GM19238 (cell line): ENCODE data around the gene BCL2L15.

Source experiments
- DNase-seq: peaks from one replicate; pipeline ENCODE4 v3.0.0; 2011; ENCODE audit warnings: low spot score; ENCODE audit not compliant: insufficient read length

The BCL2L15 gene

DNA sequence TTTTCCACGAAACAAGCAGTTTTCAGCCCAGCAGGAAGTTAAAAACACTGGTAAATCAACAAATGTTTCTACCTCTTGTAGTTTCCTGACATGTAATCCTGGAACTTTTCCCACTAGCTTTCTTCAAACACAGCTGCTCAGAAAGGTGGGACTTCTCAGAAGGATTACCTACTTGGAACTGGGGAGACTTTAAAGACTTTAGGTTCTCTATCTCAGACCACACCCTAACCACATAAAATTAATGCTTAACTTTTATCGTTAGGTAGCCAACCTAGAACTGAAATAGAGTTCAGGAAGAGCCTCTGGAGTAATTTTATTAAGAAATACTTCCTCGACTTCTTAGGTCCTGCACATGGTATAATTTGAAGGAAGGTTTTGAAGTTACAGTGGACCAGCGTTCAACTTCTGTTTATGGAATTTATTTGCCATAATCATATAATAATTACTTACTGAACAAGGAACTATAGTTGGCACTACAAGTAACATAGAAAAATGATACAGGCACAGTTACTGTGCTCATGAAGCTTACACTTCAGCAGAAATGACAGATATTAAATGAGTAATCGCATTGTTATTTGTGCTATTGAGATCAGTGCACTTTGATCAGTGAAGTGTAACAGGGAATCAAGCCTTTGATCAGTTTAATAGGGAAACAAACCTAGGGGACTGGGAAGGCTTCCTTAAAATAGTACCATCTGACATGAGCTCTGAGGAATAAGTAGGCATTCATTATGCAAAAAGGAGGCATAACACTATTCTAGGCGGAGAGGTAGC, at the start of gene BCL2L15:
Gene BCL2L15, minus strand, starts transcription at position 180 of the 774 bp plus-strand sequence. CDS start 206 bp downstream, outside the sequence.
- no peak for DNase-seq

DNA sequence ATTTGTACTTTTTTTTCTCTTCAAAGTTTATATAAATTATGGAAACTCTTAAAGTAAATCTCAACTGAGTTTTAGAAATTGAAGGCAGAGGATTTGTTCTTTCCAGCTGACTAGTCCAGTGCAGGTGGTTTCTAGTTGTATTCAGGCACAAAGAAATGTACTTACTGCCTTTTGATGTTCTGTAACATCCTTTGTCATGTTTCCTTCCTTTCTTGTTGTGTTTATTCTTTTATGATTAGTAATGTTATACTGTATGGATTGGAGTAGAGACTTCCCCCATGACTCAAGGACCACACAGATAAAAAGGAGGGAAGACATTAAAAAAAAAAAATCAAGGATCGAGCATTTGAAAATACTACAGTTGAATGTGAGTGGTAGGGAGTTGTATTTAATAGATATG, 49.8 kb upstream of the BCL2L15 start:
- DNase-seq = no peak

DNA sequence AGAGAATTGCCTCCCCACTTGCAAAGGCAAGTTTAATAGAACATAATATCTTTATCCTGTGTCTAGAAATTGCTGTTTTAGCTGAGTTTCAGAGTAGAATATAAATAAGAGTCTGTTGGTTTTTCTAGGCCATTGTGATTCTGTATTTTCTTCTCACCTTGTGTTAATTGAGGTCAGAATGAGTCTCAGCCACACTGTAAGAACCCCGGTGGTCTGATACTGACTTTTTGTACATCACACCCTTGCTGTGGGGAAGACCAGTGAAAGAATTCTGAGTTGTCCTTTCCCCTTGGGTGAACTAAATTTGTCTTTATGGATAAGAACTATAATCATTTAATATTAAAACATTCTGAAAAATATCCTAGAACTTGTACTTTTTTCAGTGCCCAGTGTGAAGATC, 48.6 kb upstream of the BCL2L15 start:
- DNase-seq = no peak

DNA sequence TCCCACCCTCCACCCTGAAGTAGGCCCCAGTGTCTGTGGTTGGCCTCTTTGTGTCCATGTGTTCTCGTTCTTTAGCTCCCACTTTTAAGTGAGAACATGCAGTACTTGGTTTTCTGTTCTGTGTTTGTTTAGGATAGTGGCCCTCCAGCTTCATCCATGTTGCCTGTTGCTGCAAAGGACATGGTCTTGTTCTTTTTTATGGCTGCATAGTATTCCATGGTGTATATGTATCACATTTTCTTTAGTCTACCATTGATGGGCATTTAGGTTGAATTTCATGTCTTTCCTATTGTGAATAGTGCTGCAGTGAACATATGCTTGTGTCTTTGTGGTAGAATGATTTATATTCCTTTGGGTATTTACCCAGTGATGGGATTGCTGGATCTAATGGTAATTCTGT, 47.8 kb upstream of the BCL2L15 start:
- no peak for DNase-seq

DNA sequence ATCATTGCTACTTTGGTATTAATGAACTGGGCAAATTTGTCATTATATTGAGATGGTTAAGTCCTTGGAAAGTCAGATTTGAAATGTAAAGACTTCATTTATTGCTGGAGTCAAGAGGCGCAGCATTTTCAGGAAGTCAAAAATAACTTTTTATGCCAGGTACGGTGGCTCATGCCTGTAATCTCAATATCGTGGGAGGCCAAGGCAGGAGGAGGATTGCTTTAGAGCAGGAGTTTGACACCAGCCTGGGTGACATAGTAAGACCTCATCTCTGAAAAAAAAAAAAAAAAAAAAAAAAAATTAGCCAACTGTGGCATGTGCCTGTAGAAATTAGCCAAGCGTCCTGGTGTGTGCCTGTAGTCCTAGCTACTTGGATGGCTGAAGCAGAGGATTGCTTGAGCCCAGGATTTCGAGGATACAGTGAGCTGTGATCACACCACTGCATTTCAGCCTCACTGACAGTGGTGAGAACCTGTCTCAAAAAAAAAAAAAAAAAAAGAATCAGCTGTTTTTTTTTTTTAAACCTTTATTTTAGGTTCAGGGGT, 47.2 kb upstream of the BCL2L15 start:
- DNase-seq = no peak

DNA sequence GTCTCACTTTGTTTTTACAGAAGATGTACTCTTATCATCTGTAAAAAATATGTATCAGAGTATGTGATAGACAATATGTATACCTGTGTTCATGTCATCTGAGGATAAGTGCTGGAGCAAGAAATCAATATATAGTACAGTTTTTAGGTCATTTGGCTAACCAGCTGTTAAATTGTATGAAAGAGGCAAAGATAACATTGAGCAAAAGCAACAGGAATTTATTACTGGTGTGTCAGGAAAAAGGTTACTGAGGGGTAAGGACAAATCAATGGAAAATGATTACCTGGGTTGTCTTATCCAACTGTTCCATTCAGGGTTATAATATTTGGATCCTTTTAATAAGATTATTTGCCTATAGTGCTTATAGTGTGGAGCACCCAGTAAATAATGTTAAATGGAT, 46.6 kb upstream of the BCL2L15 start:
- no peak for DNase-seq

DNA sequence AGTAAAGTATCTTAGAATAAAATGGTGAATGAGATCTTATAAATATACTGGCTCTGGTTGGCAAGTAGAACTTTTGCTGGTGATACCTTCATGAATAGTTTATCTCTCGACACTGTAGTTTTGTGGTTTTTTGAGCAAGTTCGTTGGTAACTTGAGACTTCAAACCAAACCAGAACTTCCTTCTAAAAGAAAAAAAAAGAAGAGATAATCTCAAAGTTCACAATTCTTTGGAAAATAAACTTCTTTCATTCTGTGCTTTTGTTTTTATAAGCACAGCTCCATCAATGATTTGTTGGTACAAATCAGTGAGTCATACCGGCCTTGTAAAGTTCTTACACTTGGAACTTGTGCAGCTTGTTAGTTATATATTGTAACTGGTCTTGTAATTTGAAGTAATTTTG, 44.1 kb upstream of the BCL2L15 start:
- no peak for DNase-seq

DNA sequence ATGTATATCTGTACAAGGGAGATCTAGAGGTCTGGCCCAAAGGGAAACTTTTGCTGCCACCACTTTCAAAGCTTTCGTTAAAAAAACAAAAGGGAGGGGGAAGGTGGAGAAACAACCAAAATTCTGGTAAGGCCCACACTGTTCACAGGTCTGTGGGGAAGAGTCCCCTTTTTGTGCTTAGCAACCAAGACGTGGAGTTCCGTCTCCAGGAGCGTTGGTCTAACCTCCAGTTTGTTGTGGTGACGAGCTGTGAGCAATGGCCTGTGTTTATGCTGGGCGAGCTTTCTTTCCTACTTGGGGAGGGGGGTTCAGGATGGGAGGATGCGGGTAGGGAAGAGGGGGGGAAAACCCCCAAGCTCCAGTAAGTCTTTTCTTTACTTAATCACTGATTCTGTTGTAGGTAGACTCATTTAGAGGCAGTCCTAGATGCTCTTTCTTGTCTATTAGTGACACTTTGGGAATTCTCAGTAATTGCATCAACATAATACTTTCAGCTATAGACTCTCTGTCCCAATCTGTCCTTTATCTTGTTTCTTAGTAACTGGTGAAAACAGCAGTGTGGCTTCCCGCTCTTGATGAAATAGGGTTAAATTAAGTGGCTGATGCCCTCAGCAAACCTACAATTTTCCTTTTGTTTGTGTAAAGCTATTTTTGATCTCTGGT, 43.2 kb upstream of the BCL2L15 start:
- DNase-seq = no peak

DNA sequence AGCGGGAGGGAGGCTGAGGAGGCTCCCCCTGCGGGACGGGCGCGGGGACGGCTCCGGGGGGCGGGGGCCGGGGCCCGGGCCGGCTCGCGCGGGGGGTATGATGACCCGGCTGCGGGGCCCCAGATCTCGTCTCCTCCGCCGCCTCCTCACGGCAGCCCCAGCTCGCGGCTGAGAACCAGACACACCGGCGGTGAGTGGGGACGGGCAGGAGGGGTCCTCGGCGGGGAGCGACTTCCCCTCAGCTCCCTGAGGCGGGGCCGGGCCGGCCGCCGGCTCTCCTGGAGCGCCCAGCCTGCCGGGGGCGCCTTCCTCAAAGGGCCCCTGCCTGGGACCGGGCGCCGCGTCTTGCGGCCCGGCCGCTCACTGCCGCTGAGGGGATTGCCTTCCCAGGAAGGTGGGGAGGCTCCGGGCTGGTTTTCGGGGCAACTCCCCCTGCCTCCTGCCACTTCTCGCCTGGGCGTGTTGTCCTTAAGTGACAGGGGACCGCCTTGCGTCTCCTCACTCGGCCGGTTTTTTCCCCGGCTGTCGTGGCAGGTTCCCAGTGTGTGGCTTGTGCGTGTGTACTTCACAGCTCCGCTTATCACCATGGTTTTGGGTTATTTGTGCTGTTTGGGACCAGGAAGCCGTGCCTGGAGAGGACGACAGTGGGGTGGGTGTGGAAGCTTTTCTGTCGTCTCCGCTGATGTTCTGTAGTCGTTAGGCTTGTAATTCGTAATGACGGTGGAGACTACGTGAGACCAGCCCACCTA, 42.5 kb upstream of the BCL2L15 start:
- peak; percentile 52 for DNase-seq

DNA sequence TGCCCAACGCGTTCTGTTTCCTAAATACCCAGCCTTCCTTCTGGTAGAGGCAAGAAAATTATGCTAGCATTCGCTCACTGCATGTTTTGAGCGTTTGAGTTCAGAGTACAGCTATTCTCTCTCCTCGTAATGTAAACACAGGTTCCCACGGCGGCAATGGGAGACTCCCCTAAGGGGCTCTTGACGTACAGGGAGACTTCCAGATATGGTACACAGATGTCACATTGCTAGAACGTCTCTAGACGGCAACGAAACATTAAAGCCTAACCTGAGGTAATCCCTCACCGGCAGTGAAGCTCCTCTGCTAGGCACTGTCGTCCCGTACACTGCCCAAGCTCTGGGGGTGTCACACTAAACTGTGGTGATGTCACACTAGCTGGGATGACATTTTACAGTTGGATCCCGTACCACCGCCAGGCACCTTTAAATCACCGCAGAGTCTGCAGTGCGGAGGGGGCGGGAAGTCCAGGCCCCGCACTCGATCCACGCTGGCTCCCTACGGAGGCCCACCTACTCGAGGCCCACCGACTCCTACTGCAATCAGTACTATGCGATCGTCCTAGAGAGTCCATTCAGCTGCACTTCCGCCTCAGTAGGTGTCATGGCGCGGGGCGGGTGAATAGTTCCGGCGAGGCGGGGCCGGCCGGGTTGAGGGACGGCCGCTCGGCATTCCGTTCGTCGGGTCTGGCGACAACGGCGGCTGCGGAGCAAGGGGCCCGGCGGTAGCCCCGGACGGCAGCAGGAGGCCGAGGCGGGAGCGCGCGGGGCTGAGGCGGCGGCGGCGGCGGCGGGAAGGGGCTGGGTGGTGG, 41.8 kb upstream of the BCL2L15 start, which contains the start of gene HIPK1:
Gene HIPK1, plus strand, starts transcription at position 384 of the 809 bp plus-strand sequence.
- peak; percentile 76 for DNase-seq

DNA sequence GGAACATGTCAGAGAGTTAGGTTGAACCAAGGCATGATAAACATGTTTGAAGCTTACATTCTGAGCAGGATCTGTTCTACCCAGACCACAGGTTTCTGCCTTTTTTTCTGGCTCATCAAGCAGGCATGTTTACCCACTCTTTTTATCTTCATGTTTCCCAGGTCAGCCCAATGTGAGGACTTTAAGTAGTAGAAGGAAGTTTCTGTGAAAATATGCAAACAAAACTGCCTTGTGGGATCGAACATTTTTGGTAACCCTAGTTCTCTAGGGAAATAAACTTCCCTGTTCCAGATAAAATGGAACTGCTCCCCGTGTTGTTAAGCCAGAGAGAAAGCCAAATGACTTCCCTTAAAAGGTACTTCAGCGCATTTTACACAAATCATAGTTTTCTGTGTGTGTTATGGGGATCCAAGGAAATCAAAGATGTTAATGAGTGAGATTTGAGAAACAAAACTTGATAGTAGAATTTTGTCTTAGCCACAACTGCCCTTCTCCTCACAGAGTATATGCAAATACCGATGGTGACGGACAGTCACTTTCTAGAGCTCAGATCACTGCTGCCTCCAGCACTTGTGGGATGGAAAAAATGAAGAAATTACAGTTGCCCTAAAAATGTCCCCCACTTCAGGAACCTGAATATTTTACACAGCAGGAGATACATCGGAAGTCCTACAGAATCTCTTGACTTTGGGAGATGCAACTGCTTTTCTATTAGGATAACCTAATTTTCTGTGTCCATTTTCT, 41.0 kb upstream of the BCL2L15 start:
- DNase-seq = no peak

DNA sequence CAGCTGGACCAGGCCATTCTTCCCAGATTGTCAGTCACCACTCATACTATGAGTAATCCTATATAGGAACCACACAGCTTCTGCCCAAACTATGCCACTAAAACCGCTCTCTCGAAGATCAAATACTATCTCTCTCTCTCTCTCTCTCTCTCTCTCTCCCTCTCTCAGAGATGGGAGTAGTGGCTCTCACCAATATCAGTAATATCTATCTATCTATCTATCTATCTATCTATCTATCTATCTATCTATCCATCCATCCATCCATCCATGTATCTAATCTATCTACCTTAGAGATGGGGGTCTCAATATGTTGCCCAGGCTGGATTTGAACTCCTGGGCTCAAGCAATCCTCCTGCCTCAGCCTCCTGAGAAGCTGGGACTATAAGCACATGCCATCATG, 37.1 kb upstream of the BCL2L15 start:
- DNase-seq = no peak

DNA sequence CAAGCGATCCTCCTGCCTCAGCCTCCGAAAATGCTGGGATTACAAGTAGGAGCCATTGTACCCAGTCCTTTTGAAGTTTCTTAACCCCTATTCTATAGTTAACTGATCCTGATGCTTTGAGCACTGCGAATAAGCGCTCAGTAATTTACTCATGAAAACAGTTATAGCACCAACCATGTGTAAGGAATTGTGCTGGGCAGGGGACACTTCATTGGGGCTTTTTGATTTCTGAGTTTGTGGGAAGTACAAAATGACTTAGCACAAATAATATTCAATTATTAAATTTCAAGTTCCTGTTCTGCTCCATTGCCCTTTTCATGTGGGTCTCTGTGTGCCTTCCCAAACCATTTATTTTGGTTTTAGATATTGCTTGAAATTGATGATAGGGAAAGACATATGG, 35.6 kb upstream of the BCL2L15 start:
- DNase-seq = no peak

DNA sequence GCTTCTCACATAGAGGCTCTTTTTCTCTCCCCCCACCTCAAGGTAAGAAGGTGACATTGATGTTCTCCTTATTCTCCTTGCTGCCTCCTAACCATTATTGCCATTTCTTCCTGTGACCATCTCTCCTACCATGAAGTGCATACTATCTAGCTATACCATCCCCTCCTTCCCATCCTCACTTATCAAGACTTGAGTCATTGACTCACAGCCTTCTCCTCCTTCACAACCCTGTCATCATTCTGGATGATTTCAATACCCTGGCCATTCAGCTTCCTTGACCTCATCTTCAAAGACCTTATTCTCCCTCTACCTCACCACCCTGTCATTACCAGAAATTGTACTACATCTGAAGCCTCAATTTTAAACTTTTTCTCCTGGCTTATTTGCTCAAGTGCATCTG, 30.9 kb upstream of the BCL2L15 start:
- no peak for DNase-seq

DNA sequence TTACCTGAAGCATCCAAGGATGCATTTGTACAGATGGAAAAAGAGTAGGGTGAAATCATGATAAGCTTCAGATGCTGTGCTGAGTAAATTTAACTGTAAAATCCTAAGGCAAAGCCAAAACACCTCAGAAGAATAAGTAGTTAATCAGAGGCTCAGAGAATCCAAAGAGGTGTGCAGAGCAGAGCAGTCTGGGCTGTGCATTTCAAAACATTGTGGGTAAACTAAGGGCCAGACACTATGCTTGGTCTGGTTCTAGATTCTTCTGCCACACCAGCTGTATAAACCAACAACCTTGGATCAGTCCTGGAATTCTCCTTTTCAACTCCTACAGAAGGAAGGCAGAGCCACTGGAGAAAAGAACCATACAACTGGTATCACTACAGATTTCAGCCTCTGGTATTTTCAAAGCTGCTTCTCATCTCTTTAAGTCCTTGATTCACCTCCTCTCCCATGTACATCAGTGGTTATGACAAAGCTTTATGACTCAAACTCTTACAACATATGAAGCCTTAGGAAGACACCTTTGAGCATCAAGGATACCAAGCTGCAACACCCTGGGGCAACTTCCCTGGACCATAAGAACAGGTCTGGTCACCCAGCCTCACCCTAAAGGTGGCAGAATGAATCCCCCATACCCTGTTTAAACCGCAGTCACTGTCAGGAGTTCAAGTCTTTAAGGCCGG, 30.2 kb upstream of the BCL2L15 start:
- DNase-seq = no peak

DNA sequence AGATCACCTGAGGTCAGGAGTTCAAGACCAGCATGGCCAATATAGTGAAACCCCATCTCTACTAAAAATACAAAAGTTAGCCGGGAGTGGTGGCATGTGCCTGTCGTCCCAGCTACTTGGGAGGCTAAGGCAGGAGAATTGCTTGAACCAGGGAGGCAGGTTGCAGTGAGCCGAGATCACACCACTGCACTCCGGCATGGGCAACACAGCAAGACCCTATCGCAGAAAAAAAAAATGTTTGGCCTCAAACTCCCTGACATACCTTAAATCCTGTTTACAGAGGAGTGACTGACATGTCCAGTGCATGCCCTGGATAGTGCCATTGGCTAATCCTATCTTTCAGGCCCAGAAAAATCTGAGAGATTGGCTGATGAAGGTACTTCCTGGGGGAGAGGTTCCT, 29.6 kb upstream of the BCL2L15 start:
- no peak for DNase-seq

DNA sequence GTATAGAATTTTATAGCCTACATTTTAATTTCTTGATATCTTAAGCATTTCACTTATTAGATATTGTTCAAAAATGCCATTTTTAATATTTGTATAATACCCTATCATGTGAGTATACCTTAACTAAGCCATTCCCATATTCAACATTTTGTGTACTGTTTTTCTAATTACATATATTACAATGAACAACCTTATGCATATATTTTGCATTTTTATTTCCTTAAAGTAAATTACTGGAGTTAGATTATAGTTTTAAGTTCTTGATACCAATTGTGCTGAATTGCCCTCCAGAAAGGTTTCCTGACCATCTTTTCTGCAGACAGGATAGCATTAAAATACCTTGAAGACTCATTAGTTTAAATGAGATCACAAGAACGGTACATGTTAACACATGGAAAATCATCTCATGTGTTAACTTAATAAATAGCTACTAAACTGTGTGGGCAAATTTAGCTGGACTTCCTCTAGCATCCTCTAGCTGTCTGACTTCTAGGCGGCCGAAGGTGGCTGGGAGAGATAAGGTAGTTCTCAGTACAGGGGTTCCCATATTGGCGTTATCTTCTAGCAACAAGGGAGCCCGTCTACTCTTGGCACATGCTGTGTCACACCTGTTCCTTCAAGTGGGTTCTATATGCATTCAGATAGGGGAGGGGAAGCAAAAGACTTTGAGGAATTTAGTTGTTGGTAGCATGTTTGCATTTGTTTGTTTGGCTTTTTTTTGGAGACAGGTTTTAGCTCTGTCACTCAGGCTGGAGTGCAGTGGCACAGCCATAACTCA, 26.7 kb upstream of the BCL2L15 start:
- no peak for DNase-seq

DNA sequence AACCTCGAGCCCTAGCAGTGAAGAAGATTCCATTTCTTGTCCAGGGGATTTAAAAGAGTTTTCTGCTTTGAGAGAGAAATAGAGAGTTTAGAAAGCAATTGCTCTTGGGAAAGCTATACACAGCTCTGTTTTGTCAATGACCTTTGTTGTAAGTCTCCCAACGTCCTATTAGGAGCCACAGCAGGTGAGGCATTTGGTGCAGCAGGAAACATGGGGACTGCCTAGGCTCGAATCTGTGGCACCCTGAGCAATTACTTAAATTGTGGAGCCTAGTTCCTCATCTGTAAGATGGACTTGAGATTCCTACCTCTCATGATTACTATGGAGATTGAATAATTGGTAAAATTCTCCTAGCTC, 25.9 kb upstream of the BCL2L15 start:
- no peak for DNase-seq
